Fibroblast of lung (primary cell): ENCODE data around the gene HDDC2.

Experiments used
- CTCF ChIP-seq, 2 donors: IDR thresholded peaks in 1 of 2; conservative IDR thresholded peaks in 1 of 2; 1 replicate in 1 of 2; 2 replicates in 1 of 2; pipeline ENCODE4 v1.5.1; 2011 to 2012; ENCODE audit warnings: low read length in 2 of 2, control low read depth in 1 of 2, inconsistent platforms in 1 of 2, low read depth in 1 of 2, mild to moderate bottlenecking in 1 of 2
- EZH2 ChIP-seq: IDR thresholded peaks from 2 replicates; pipeline ENCODE4 v1.5.1; 2012; ENCODE audit warnings: low read length, control low read depth, mild to moderate bottlenecking; ENCODE audit errors: missing control alignments

GRCh38 chr6:125259354-125259736 lies 42.4 kb downstream of the HDDC2 start:
- no peak for TF ChIP-seq CTCF (conservative IDR thresholded peaks at IDR 0.05 in 1 of 2, IDR thresholded peaks at IDR 0.05 in 1 of 2; ENCODE audit: low read depth in 1 of 2, low read length in 2 of 2)
- TF ChIP-seq EZH2: no peak
